H1 (cell line): ENCODE data around the gene PARK7. TPM values are rescaled to one million over a fixed set of nuclear protein-coding genes. Genes with fewer than 3 reads are reported as not detected.

Experiments
- CTBP2 ChIP-seq: IDR thresholded peaks from 2 replicates; pipeline ENCODE4 v1.7.0; 2011; ENCODE audit warnings: borderline replicate concordance, mild to moderate bottlenecking, moderate library complexity, mixed read lengths, low read length; ENCODE audit not compliant: insufficient read depth, insufficient read length
- EZH2 ChIP-seq: fragments of 200-600 bp; sonication (generic); IDR thresholded peaks from 2 replicates; pipeline ENCODE4 v1.7.1; 2012; ENCODE audit warnings: low read depth, mild to moderate bottlenecking, moderate library complexity, low read length, inconsistent platforms; ENCODE audit not compliant: severe bottlenecking
- SAP30 ChIP-seq: fragments of 300-600 bp; sonication (generic); IDR thresholded peaks from 2 replicates; pipeline ENCODE4 v1.7.1; 2012; ENCODE audit warnings: low read length, moderate library complexity, mild to moderate bottlenecking, inconsistent platforms; ENCODE audit not compliant: insufficient read depth, insufficient replicate concordance
- polyA plus RNA-seq, 7 experiments: library from polyadenylated mRNA; depleted of rRNA in 3 of 7; stranded (reverse) in 5 of 7; unstranded in 2 of 7; fragments of >200 nt in 5 of 7; fragments of 200-250 nt in 2 of 7; gene quantifications; 1 replicate in 5 of 7; 2 replicates in 1 of 7; 4 replicates in 1 of 7; pipeline versions ENCODE4 v1.2.1 to v1.2.3, GENCODE V29; 2011 to 2013; ENCODE audit warnings: missing spikeins in 2 of 7, mixed read lengths in 2 of 7
- total RNA-seq: library from RNA; stranded (reverse); fragmentation: NEBNext Ultra II Directional; extraction: Animal tissue kit (Norgen Biotek cat#: 25700); gene quantifications from 2 replicates; pipeline ENCODE4 v1.2.1, GENCODE V29; 2021

Gene PARK7
- total and polyA plus RNA-seq, 2 of the 8 experiments (the other 6 are each of a cell fraction or from before 2014, with no cell fraction given), result 206 to 383 TPM

GRCh38 chr1:7929637-7930036 is 31.9 kb upstream of the PARK7 start (continued):
- TF ChIP-seq EZH2 (no peak), CTBP2 (no peak), SAP30 (no peak)
- TF ChIP-seq, all 59 proteins: peak for 0
